ENCODE data around the gene SDF4. TPM values are rescaled to one million over a fixed set of nuclear protein-coding genes. Genes with fewer than 3 reads are reported as not detected.

The SDF4 gene
- total RNA-seq, 4 donors from 2014 or later: 153 to 267 (median 226) TPM

DNA sequence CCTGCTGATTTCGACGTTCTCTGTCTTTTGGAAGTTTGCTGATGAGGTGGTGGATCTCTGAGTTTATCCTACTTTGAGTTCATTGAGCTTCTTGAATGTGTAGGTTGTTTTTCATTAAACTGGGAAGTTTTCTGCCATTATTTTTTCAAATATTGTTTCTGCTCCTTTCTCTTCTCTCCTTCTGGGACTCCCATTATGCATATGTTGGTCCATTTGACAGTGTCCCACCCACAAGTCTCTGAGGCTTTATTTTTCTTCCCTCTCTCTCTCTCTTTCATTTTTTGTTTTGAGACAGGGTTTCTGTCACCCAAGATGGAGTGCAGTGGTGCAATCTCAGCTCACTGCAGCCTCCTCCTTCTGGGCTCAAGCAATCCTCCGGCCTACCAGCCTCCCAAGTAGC is 37.1 kb downstream of the SDF4 start:
- Histone ChIP-seq H3K9me3 (no peaks in the 10 kb centered on the region), H3K4me3 (no peak overlapping the region), H3K27me3 (peaks cover 12% of the 10 kb centered on the region), H3K27ac (no peak overlapping the region), H3K36me3 (no peaks in the 10 kb centered on the region), H3K4me1 (no peaks in the 10 kb centered on the region)
- no peak for DNase-seq
- WGBS, 2 donors (ENCODE audit: low coverage in 1 of 2): 90 to 91% methylated on average over 2 to 3 of the region's 3 CpGs
- TF ChIP-seq POLR2A (IDR thresholded peaks at IDR 0.05): no peak
- in situ Hi-C loops (cut with MboI; ENCODE audit: low pct_ligation_motif_present in 1 of 4, low pct_unique_long_range_greater_than_20kb in 1 of 4, low sequenced_read_pairs in 3 of 4): no loop called here
- intact Hi-C loops (cut with DNase I; ENCODE audit: low total_unique reads): no loop called here

DNA sequence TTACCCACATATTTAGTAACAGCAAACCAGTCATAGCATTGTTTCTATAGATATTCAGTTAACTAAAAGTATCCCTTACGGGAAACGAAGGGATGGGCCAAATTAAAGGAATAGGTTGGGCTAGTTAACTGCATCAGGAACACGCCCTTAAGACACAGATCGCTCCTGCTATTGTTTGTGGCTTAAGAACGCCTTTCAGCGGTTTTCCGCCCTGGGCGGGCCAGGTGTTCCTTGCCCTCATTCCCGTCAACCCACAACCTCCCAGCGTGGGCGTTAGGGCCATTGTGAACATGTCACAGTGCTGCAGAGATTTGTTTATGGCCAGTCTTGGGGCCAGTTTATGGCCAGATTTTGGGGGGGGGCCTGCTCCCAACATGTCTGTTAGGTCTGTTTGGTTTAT is 40.1 kb downstream of the SDF4 start:
- no peak for DNase-seq
- Histone ChIP-seq H3K4me3 (no peak overlapping the region), H3K9me3 (no peaks in the 10 kb centered on the region), H3K4me1 (no peaks in the 10 kb centered on the region), H3K27ac (no peak overlapping the region), H3K36me3 (no peaks in the 10 kb centered on the region), H3K27me3 (no peaks in the 10 kb centered on the region)
- 82 to 96% methylated on average over 5 to 11 of the region's 11 CpGs for WGBS, 2 donors (ENCODE audit: low coverage in 1 of 2)
- intact Hi-C loops (cut with DNase I; ENCODE audit: low total_unique reads) (no loop called here), in situ Hi-C loops (cut with MboI; ENCODE audit: low pct_ligation_motif_present in 1 of 4, low pct_unique_long_range_greater_than_20kb in 1 of 4, low sequenced_read_pairs in 3 of 4) (no loop called here)
- TF ChIP-seq POLR2AphosphoS5 (IDR thresholded peaks at IDR 0.05) (no peak), POLR2A (IDR thresholded peaks at IDR 0.05) (no peak), EP300 (IDR thresholded peaks at IDR 0.05; ENCODE audit: low read depth) (no peak)
- TF ChIP-seq, protein P1, sequence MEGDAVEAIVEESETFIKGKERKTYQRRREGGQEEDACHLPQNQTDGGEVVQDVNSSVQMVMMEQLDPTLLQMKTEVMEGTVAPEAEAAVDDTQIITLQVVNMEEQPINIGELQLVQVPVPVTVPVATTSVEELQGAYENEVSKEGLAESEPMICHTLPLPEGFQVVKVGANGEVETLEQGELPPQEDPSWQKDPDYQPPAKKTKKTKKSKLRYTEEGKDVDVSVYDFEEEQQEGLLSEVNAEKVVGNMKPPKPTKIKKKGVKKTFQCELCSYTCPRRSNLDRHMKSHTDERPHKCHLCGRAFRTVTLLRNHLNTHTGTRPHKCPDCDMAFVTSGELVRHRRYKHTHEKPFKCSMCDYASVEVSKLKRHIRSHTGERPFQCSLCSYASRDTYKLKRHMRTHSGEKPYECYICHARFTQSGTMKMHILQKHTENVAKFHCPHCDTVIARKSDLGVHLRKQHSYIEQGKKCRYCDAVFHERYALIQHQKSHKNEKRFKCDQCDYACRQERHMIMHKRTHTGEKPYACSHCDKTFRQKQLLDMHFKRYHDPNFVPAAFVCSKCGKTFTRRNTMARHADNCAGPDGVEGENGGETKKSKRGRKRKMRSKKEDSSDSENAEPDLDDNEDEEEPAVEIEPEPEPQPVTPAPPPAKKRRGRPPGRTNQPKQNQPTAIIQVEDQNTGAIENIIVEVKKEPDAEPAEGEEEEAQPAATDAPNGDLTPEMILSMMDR (IDR thresholded peaks at IDR 0.05): no peak

DNA sequence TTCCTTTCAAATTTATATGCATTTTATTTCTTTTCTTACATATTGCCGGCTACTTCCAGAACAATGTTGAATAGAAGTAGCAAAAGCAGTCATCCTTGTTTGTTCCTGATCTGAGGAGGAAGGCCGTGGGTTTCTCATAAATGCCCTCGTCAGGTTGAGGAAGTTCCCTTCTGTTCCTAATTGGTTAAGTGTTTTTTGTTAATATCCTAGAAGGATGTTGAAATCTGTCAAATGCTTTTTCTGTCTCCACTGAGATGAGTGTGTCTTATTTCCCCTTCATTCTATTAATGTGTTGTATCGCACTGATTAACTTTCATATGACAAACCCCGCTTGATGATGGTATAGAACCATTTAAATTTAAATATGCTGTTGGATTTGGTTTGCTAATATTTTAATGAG is 42.7 kb downstream of the SDF4 start:
- no peak overlapping the region for H3K4me3 ChIP-seq
- intact Hi-C loops (cut with DNase I; ENCODE audit: low total_unique reads): no loop called here
- H3K4me1 ChIP-seq: no peaks in the 10 kb centered on the region
- in situ Hi-C loops (cut with MboI; ENCODE audit: low pct_ligation_motif_present in 1 of 4, low pct_unique_long_range_greater_than_20kb in 1 of 4, low sequenced_read_pairs in 3 of 4): loop anchor here in 1 of 4 donors (5.0 kb wide), 1 partner anchor 72 kb away; the partner anchor contains the start of gene C1orf159
- 66 to 82% methylated on average over 5 of the region's 5 CpGs for WGBS, 2 donors (ENCODE audit: low coverage in 1 of 2)
- H3K27ac ChIP-seq: no peak overlapping the region
- no peak for DNase-seq
- TF ChIP-seq, protein P1 (IDR thresholded peaks at IDR 0.05): no peak
- TF ChIP-seq EP300 (IDR thresholded peaks at IDR 0.05; ENCODE audit: low read depth): no peak
- no peak for TF ChIP-seq POLR2A (IDR thresholded peaks at IDR 0.05)
- TF ChIP-seq POLR2AphosphoS5 (IDR thresholded peaks at IDR 0.05): no peak
- no peaks in the 10 kb centered on the region for H3K9me3 ChIP-seq
- H3K36me3 ChIP-seq: no peaks in the 10 kb centered on the region
- no peaks in the 10 kb centered on the region for H3K27me3 ChIP-seq

DNA sequence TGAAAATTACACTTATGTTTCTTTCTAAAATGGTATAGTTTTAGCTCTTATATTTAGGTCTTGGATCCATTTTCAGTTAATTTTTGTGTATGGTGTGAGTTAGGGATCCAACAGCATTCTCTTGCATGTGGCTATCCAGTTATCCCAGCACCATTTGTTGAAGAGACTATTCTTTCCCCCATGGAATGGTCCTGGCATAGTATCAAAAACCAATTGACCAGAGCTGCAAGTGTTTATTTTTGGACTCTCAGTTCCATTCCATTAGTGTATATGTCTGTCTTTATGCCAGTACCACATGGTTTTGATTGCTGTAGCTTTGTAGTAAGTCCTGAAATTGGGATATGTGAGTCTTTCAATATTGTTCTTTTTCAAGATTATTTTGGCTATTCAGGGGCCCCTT is 43.9 kb downstream of the SDF4 start:
- TF ChIP-seq POLR2AphosphoS5 (IDR thresholded peaks at IDR 0.05) (no peak), EP300 (IDR thresholded peaks at IDR 0.05; ENCODE audit: low read depth) (no peak), POLR2A (IDR thresholded peaks at IDR 0.05) (no peak)
- TF ChIP-seq, protein P1 (IDR thresholded peaks at IDR 0.05): no peak
- Histone ChIP-seq H3K27me3 (no peaks in the 10 kb centered on the region), H3K27ac (no peak overlapping the region), H3K4me3 (no peak overlapping the region), H3K4me1 (no peaks in the 10 kb centered on the region), H3K36me3 (no peaks in the 10 kb centered on the region), H3K9me3 (no peaks in the 10 kb centered on the region)
- in situ Hi-C loops (cut with MboI; ENCODE audit: low pct_ligation_motif_present in 1 of 4, low pct_unique_long_range_greater_than_20kb in 1 of 4, low sequenced_read_pairs in 3 of 4): loop anchor here in 1 of 4 donors (5.0 kb wide), 1 partner anchor 71 kb away; the partner anchor contains the start of gene C1orf159
- DNase-seq: no peak
- intact Hi-C loops (cut with DNase I; ENCODE audit: low total_unique reads): no loop called here
